Measurements from ENCODE around the gene ZKSCAN3. TPM values are rescaled to one million over a fixed set of nuclear protein-coding genes. Genes with fewer than 3 reads are reported as not detected.

ZKSCAN3 gene
- total and polyA plus RNA-seq, 2 of the 8 experiments (the other 6 are each of a cell fraction or from before 2014, with no cell fraction given): 2.7 to 9.8 TPM

- no peak overlapping the region for H3K23ac ChIP-seq (ENCODE audit: insufficient read length)
- no peak overlapping the region for H2AFZ ChIP-seq (ENCODE audit: low read length)
- H2BK20ac ChIP-seq (ENCODE audit: low read length): no peak overlapping the region
- H4K91ac ChIP-seq (replicated peaks; ENCODE audit: insufficient read length, low read length): no peak overlapping the region
- no peaks in the 10 kb centered on the region for H3K9me3 ChIP-seq (ENCODE audit: insufficient read depth in 2 of 2, low read depth in 1 of 2, low read length in 1 of 2)
- H3K79me1 ChIP-seq (ENCODE audit: low read depth, low read length): no peaks in the 10 kb centered on the region
- H3K14ac ChIP-seq (ENCODE audit: insufficient read length): no peak overlapping the region
- H3K36me3 ChIP-seq (ENCODE audit: control insufficient read depth in 2 of 4, insufficient read depth in 4 of 4, low read length in 3 of 4): no peaks in the 10 kb centered on the region
- ChIA-PET POLR2A (ENCODE audit: partially characterized antibody) (no interaction called here), CTCF (ENCODE audit: partially characterized antibody) (interaction anchor here (1.2 kb wide), 1 partner anchor 129 kb away, joined by 4 read pairs; no protein-coding TSS in a partner anchor)
- no peak overlapping the region for H2AK5ac ChIP-seq (ENCODE audit: low read depth, low read length)
- no peaks in the 10 kb centered on the region for H3K27me3 ChIP-seq (replicated peaks in 1 of 4; ENCODE audit: control insufficient read depth in 3 of 4, extremely low read depth in 1 of 4, insufficient read depth in 3 of 4, low read length in 3 of 4)
- no peaks in the 10 kb centered on the region for H3K79me2 ChIP-seq (ENCODE audit: control insufficient read depth in 1 of 2, insufficient read depth in 2 of 2, low read length in 2 of 2)
- no peak overlapping the region for H2BK12ac ChIP-seq (ENCODE audit: low read depth, low read length)
- TF ChIP-seq ZNF274 (IDR thresholded peaks at IDR 0.05; ENCODE audit: borderline replicate concordance, extremely low read depth, low read length) (no peak), JUND (IDR thresholded peaks at IDR 0.05; ENCODE audit: low read length) (no peak), KDM4A (IDR thresholded peaks at IDR 0.05; ENCODE audit: low read depth, low read length, severe bottlenecking) (no peak), MAFK (IDR thresholded peaks at IDR 0.05; ENCODE audit: low read depth, low read length) (no peak), NANOG (IDR thresholded peaks at IDR 0.05; ENCODE audit: insufficient read depth, low read depth, low read length, poor library complexity, severe bottlenecking) (no peak), SP2 (IDR thresholded peaks at IDR 0.05; ENCODE audit: low read length) (no peak), ATF2 (IDR thresholded peaks at IDR 0.05; ENCODE audit: low read length) (no peak), GTF2F1 (IDR thresholded peaks at IDR 0.05; ENCODE audit: borderline replicate concordance, low read depth, low read length) (no peak), EGR1 (IDR thresholded peaks at IDR 0.05; ENCODE audit: borderline replicate concordance, low read depth, low read length) (no peak), GABPA (IDR thresholded peaks at IDR 0.05; ENCODE audit: borderline replicate concordance, insufficient read depth, low read length) (no peak)
- no peak overlapping the region for H3K56ac ChIP-seq (replicated peaks; ENCODE audit: insufficient read length, low read depth, low read length)
- no peak overlapping the region for H3K18ac ChIP-seq (ENCODE audit: extremely low read depth, low read length)
- peaks cover 0 to 1% of the 10 kb centered on the region in 2 experiments for H4K20me1 ChIP-seq (replicated peaks in 1 of 2; ENCODE audit: control insufficient read depth in 1 of 2, insufficient read depth in 2 of 2, low read length in 2 of 2)
- H3K4me1 ChIP-seq (replicated peaks in 1 of 4; ENCODE audit: control insufficient read depth in 3 of 4, insufficient read depth in 4 of 4, low read length in 3 of 4): no peaks in the 10 kb centered on the region
- no peak overlapping the region for H3K4me2 ChIP-seq (ENCODE audit: insufficient read depth in 1 of 2, low read depth in 2 of 2, low read length in 2 of 2)
- no peak for FAIRE-seq
- no peak overlapping the region for H2BK15ac ChIP-seq (ENCODE audit: low read length)
- no peak overlapping the region for H3K27ac ChIP-seq (ENCODE audit: low read depth, low read length)
- H4K8ac ChIP-seq (ENCODE audit: extremely low read depth, insufficient read depth, low read length): no peak overlapping the region
- H4K5ac ChIP-seq (ENCODE audit: insufficient read length, low read depth, low read length): no peak overlapping the region
- H3K4me3 ChIP-seq (ENCODE audit: extremely low read depth in 1 of 4, insufficient read depth in 2 of 4, low read depth in 3 of 4, low read length in 4 of 4): no peak overlapping the region
- H3K4ac ChIP-seq (replicated peaks; ENCODE audit: insufficient read length, low read depth, low read length): no peak overlapping the region
- no peak overlapping the region for H2BK120ac ChIP-seq (replicated peaks; ENCODE audit: low read depth, low read length)
- H3K9ac ChIP-seq (replicated peaks in 1 of 4; ENCODE audit: extremely low read depth in 1 of 4, low read depth in 3 of 4, low read length in 3 of 4): no peak overlapping the region
- H2BK5ac ChIP-seq (ENCODE audit: low read depth, low read length): no peak overlapping the region
- DNase-seq (ENCODE audit: low read depth in 1 of 2, low spot score in 2 of 2): no peak
- H3K23me2 ChIP-seq (ENCODE audit: low read depth, low read length): no peaks in the 10 kb centered on the region
Measured at GRCh38 chr6:28413681-28414080, 63.9 kb downstream of the ZKSCAN3 start.

All from H1 (cell line).